Stimulated activated CD4-positive, alpha-beta T cell treated with anti-CD3 and anti-CD28 coated beads, Interleukin-1b, Interleukin-23, amount 100 ng/mL, for 48 hours (primary cell): ENCODE data around the gene RNU6-9.

Experiments used
- DNase-seq: peaks from one replicate; pipeline ENCODE4 v3.0.0-alpha.2; 2020

Gene RNU6-9

DNA sequence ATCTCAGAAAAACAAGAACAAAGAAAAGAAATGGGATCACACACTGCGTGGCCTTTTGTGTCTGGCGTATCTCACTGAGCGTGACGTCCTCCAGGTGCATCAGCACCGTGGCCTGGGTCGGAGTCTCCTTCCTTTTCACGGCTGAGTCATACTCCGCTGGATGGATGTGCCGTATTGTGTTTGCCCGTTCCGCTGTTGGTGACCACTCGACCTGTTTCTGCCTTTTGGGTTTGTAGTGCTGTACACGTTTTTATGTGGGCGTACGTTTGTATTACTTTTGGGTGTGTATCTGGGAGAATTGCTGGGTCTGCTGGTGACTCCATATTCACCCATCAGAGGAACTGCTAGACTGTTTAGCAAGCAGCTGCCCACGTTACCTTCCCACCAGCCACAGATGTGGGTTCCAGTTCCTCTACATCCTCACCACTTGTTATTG, 44.0 kb downstream of the RNU6-9 start:
- peak; percentile 38 for DNase-seq

DNA sequence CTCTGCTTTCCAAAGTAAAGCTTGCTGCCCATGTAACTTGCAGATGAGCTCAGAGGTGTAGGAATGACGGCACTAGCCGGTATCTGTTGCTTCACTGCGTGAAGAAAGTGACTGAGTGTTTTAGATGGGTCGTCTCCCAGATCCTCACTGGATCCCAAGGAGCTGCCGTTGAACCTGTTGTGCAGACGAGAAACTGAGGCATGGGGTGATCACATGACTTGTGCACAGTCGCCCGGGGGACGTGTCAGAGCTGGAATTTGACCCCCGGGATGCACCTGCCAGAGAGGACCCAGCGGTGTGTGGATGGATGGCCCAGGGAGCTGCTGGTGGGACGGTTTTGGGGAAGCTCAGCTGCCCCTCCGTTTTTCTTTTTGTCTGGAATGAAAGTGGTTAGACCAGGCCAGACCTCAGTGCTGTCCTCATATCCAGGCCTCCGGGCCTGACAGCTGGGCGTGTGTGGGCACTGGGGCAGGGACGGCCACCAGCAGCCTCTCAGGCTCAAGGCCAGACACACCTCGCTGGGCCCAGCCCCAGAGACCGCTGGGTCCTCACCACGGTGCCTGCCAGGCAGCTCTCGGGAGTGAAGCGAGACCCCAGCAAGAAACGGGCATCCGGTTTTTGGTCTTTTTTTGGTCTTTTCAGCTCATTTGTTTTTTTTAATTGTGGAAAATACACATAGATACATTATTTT, 45.1 kb downstream of the RNU6-9 start:
- DNase-seq = no peak

DNA sequence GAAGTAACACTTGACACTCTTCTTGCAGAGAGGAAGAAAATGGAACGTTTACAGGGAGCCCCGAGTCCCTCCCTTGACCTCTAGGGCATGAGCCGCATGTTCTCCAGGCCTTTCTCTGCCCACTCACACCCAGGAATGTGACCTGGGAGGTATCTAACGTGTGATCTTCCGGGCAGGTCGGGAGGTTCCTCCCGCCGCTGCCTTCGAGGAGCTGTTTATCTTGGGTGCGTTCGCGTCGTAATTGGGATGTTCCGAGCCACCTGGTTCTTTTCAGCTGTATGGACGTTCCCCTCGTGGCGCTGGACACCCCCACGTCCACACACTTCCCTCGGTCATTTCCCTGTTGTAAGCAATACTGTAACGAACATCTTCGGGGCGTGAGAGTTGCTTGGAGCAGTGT, 46.2 kb downstream of the RNU6-9 start:
- DNase-seq = no peak

DNA sequence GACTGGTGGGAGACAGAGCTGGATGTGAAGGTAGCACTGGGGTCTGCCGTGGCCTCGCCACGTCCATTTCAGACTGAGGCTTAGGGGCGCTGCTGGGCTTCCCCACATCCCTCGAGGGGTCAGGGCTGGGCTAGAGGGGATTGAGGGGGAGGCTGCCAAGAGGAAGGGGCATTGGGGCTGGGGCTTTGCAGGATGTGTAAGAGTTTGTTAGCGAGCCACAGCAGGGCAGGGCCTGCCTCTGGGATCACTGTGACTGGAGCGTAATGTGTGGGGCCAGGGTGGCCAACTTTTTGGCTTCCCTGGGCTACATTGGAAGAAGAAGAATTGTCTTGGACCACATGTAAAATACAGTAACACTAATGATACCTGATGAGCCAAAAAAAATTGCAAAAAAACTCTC, 46.6 kb downstream of the RNU6-9 start:
- DNase-seq = no peak

DNA sequence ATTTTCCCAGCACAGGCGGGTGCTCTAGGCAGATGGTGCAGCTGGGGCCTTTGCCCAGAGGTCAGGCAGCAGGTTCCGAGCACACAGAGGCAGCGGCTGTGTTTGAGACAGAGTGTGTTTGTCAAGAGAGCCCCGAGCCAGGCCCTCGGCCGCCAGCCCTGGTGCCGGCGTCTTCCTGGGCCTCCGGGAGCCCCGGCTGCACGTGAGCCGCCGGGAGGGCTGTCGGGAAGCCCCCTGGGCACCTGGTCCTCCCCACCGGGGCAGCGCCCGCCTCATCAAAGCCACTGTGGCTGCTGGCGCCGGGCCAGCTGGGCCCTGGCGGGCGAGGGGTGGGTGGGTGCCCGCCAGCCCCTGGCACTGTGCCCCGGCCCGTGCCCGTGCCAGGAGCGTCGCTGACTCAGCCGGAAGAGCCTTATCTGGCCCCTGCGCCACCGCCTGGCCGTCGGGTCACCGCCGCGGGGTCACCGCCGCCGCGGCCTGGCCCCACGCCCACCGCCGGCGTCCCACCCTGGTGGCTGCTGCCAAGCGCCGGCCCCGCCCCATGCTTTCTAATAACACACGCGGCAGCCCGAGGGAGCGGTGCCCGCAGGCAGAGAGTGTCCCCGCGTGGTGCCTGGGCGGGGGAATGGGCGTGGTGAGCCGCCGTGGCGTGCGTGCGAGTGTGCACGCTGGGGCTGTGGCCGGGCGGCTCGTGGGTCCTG, 47.5 kb downstream of the RNU6-9 start:
- DNase-seq = peak; percentile 55

DNA sequence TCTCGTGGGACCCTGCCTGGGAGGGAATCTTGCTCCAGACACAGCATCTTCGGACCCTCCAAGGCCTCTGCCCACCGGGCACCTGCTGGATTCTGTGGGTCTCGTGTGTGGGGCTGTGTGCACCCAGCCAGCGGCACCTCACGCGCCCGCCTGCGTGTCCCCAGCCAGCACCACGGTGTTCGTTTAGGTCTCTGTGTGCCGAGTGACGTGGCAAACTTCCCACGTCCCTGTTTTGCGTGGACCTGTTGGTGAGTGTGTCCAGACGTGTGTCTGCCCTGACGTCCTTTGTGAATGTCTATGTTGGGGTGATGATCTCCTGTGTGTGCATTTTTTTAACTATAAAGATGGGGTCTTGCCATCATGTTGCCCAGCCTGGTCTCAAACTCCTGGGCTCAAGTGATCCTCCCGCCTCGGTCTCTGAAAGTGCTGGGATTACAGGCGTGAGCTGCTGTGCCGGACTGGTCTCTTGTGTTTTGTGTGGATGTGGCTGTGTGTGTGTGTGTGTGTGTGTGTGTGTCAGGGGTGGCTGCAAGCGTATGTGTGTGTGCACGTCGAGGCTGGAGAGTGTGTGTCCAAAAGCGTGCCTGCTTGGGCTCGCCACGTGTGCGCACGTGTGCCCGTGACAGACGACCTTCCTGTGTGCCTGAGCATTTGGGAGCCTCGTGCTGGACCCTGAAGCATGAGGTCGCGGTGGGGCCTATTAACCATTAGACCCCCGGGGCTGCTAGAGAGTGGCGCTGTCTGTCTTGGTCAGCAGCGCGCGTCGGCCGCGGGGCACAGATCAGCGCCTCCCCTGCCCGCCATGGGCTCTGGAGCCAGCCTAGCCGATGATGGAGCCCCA, 48.2 kb downstream of the RNU6-9 start:
- no peak for DNase-seq

DNA sequence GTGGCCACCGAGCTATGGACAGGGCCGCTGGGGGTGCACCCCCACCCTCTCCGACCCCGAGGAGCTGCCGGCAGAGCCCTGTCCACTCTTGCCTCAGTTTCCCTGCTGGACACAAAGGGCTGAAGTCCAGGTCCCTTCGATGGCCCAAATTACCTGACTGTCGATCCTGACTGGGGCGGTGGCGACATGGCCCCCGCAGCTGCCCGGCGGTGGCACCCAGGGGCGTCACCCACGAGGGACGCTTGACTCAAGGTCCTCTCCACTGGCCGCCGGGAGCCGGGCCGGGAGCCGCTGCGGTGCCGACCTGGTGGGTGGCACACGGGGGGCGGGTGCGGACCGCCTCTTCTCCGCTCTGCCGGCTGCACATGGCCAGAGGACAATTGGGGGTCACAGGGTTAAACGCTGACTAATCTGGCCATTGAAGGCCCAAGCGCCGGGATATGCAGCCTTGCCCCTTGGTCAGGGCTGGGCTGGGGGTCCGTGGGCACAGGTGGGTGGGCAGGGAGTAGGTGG, 48.9 kb downstream of the RNU6-9 start:
- DNase-seq = no peak
